Daoy (cell line): ENCODE data around the gene AURKB. TPM values are rescaled to one million over a fixed set of nuclear protein-coding genes. Genes with fewer than 3 reads are reported as not detected.
"Not testable (repeated sequence)": the region's sequence is repeated elsewhere in the genome, so short reads cannot be mapped to it uniquely, and the experiment has no call there.

Source experiments
- DNase-seq: peaks from one replicate; pipeline ENCODE4 v3.0.0-alpha.2; 2015; ENCODE audit warnings: low read depth
- total RNA-seq: library from RNA; depleted of rRNA; stranded (reverse); fragments of >200 nt; shearing (Covaris generic); gene quantifications from 2 replicates; pipeline ENCODE4 v1.2.3, GENCODE V29; 2014

Gene AURKB
- total RNA-seq, 1 experiment from 2014 or later, result 105 TPM

DNA sequence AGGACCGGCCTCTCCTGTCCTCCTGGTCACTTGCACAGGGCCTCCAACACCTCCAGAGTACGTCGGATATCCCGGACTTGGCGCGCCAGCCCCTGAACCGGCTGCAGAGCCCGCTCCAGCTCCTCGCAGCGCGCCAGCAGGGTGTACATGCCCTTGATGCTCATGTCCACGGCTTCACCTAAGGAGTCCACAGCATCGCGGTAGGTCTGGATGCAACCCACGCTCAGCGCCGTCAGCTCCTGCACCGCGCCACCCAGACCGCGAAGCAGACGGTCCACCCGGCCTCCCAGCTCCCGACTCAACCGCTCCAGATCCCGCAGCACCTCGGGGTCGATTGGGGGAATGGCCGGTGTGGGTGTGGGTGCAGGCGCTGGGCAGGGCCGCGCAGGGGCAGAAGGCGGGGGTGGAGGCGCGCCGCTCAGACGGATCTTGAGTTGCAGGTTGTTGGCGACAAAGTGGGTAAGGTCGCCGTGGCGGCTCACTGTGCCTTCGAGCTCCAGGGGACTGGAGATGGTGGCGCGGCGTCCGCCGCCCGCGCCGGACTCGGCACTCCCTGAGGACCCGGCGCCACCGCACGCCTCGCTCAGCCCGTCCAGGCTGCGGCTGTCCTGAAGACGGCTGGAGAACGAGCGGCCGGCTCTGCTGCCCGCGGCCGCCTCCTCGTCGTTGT lies 21.2 kb downstream of the AURKB start:
- DNase-seq, result no peak

DNA sequence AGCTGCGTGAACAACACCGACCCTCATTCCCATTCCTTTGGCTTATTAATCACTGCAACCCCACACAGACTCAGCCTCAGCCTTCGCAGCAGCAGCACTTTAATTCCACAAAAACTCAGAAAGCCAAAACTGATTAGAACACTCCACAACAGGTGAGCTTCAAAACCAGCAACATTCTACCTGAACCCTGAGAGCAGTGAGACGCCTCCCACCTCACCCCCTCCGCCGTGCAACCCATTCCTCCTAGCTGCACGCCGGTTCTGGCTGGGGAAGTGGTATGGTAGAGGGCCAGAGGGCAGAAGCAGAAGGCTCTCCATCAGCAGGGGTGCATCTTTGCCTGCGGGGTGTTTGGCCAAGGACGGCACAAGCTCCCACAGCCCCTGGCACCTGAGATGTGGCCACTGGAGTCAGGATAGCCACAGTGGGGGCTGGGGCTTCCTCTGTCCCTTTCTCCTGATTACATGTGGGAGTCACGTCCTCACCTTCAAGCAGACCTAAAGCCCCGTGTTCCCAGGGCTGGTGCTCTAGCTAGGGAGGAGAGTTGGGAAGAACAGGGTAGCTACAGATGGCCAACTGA lies 22.0 kb downstream of the AURKB start:
- no peak for DNase-seq

DNA sequence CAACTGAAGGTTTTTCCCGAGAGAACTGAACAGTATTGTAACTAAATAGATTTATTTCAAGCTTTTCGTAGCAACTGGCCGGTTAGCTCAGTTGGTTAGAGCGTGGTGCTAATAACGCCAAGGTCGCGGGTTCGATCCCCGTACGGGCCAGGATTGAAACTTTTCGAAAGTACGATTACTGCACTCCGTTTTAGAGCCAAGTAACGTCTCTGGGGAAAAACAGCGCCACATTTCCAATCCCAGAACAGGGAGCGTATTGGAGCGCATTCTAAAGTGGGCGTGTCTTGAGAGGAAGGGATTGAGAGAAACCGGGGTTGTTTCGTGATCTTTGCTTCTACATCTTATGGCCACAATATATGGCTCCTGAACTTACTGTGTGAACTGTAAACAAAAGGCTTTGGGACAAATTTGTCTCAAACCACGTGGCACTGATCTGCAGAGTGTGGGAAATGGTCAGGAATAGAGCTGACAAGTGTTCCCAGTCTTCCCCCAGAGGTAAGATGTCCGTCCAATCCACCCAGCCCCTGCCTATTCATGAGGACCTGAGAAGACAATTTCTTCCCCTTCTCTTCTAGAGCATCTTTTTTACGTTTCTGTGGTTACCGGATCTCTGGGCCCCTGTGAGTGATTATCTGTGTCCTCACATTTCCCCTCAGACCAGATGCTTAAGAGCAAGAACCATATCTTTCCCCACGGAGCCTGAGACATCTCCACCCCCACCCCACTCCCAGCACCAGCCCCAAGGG lies 22.7 kb downstream of the AURKB start:
- DNase-seq, result peak; percentile 96

DNA sequence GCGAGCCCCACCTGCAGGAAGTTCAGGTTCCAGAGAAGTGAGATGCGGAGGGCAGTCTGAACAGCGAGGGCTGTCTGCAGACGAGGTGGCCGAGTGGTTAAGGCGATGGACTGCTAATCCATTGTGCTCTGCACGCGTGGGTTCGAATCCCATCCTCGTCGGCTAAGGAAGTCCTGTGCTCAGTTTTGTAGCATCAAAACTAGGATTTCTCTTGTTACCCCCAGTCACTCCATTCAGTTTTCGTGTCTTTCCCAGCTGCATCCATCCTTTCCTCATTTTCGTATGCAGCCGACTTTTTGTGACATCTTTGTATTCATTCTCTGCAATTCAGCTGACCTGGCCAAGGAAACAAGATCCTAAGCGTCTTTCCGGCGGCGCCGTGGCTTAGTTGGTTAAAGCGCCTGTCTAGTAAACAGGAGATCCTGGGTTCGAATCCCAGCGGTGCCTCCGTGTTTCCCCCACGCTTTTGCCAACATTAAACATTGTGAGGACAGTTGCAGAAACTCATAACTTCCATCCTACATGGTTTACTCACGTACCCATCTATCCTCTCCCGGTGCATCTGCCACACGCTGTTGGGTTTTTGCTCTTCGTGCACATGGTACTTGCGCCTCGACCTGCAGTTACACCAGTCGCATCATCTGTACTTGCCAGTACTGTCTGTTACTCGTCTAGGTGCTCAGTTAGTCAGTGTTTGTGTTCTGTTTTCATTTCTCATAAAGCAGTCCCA lies 23.4 kb downstream of the AURKB start:
- DNase-seq, result peak; percentile 92

DNA sequence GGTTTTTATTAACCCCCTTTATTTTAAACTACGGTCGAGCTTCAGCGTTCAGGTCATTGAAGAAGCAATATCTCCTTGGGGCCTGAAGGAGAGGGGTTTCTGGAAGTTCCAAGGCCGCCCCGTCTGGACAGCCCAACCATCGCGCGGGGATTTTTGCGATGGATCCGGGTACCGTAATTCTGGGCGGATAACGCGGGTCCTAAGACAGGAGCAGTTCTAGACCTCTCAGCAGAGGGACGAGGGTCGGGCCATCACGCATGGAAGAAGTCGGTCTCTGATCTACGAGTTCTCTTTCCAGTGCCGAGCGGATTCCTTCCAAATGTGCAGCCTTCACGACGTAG lies 24.0 kb downstream of the AURKB start:
- DNase-seq, result no peak

DNA sequence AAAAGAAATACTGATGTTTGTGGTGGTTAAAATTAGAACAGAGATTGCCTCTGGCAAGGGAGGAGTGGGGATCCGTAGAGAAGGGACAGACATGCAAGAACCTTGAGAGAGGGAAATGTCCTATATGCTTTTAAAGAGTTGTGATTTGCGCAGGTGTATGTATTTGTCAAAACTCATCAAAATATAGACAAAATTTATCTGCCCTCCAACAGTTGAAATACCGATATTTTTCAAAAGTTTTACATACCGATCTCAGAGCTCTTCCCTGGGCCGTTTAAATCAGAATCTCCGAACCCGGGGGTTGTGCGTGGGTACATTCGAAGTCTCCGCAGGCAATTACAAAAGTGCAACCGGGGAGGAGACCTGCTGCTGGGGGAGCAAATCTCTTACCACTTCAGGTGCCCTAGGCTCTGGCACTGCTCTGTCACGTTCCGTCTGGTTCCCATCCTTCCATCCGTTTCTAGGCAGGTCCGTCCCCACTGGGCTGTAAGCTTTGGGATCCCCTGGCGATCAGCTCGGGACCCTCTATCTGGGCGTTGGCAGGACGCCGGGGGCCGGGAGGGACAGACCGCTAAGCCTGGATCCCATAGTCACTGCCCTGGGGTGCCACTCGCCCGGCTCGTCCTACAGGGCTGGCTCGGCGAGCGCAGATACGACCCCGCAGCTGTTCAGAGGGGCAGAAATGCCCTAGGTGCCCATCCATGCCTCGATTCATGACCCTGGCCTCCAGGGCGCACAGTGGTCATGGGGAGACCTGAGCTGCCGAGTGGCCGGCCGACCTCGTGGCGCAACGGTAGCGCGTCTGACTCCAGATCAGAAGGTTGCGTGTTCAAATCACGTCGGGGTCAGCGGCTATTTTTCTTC lies 24.6 kb downstream of the AURKB start:
- DNase-seq, result peak; percentile 85

DNA sequence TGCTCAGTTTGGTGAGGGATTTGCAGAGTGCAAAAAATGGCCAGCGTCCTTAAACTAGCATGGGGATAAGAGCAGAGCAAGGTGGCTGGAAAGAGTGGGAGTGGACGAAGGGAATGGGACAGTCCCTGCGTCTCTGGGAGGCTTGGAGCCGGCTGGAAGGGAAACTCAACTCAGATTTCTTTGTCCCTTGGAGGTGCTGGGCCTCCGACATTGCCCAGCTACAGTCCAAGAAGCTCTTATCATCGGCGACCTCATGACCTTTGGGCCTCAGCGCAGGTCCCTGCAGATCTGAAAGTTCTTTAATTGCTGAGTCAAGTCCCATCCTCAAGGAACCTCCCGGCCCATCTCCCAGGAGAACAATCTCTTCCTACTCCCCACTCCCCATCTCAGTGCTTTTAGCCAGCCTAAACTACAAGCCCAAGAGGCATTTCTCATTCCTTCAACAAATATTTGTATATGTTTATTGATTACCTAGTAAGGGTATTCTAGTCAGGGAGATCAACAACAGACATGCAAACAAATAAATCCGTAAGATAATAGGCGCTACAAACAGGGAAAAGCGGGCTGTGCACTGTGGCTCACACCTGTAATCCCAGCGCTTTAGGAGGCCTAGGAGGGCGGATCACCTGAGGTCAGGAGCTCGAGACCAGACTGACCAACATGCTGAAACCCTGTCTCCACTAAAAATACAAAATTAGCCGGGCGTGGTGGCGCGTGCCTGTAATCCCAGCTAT lies 33.2 kb downstream of the AURKB start:
- DNase-seq, result no peak

DNA sequence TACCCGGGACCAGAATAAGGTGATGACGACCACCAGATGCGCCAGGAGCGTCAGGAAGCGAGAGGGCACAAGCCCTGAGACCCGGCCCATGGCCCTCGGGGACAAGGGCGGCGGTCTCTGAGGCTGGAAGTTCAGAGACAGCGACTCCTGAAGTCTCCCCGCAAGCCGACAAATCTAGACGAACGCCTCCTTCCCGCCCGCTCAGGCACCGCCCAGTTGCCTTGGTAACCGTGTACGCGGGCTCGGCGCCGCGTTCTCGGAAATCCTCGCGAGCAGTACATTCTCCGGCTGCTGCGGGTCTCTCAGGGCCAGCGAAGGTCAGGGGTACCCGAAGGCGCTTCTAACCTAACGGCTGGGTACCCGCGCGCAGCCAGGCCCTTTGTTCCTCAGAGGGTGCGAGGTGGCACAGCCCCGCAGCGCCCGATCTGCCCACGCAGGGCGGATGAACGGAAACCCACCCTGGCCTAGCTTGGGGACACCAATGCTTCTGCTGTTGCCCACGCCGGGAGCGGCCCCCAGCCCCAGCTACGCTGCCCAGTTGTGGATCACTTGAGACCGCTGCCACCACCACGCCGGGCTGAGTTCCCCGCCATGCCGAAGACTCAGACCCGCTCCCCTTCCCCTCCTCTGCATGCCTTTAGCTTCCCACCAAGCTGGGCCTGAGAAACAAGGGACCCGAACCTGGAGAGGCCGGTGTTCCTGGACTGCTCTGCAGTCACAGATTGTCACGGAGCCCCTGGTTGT lies 34.0 kb downstream of the AURKB start, which contains the start of gene TMEM107:
TSS of gene TMEM107 (minus strand) at position 184 of the 744 bp plus-strand sequence. CDS start at position 90, 94 bp downstream.
- peak; percentile 86 for DNase-seq

DNA sequence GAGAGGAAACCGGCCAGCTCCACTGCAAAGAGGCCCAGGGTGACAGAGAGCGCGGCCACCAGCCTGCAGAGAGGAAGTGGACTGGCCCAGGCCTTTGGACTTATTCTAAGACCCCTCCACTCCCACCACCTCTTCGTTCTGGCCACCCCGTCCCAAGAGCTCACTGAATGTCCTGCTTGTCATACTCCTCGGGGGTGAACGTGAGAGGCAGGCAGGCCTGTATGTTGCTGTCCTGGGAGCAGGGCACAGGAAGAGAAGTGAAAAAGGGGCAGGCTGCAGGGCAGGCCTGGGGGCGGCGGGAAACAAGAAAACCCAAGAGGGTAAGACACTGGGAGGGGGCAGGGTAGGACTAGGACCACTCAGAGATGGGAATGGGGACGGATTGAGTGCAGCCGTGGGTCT lies 34.6 kb downstream of the AURKB start:
- DNase-seq, result no peak

DNA sequence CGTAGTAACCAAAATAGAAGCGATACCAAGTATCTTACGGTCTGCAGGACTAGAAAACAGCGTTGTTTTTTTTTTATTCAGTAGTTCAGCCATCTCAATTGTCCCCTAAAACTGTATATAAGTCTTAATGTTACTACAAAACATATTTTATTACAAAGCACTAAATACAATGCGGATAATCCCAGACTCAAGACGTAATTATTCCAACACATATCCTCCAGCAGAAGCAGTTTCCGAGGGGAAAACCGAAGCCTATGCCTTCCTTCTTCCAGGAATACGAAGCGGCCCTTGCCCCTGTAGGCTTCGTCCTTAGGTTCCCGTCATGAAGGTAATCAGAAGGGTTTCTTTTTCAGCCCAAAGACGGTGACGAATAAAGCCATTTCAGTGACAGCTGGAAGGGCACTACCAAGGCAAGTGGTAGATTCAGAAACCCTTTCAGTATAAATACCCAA lies 36.5 kb downstream of the AURKB start:
- no peak for DNase-seq

DNA sequence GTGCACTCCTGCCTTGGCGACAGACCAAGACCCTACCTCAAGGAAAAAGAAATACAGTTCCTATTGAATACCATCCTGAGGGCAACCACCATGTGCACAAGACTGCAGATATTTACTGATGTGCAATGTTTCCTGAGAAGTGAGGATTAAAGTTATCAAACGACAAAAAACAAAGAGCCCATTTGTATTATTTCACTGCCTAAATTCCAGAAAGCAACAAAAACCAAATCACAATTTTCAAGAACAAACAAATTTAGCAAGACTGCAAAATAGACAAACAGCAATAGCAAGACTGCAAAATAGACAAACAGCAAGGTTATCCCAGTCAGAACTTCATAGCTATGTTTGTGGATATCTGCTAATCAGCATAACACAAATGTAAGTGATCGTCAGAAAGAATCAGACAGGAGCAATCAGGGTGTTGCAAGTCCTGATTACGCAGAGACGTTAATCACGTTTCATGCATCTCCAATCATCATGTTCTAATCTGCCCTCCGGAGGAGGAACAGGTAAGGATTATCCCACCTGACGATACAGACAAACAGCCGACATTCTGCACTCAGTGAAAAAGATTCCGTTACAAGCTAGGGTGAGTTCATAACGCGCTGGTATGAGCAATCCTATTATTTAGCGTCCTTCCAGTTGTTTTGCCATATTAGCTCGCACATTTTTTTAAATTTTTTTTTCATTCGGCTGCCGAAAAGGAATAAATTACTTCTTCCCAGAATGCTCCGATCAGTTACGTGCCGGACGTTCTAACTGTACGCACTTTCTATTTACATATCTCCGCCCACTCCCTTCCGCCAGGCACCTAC lies 37.1 kb downstream of the AURKB start:
- DNase-seq, result peak; percentile 92

DNA sequence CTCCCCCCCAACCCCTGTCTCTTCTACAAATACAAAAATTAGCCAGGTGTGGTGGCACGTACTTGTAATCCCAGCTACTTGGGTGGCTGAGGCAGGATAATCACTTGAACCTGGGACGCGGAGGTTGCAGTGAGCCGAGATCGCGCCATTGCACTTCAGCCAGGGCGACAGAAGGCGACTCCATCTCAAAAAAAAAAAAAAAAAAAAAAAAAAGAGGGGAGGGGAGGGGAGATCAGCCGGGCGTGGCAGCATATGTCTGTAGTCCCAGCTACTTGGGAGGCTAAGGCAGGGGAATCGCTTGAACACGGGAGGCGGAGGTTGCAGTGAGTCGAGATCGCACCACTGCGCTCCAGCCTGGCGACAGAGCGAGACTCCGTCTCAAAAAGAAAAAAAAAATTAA lies 40.2 kb downstream of the AURKB start:
- not testable (repeated sequence) for DNase-seq

DNA sequence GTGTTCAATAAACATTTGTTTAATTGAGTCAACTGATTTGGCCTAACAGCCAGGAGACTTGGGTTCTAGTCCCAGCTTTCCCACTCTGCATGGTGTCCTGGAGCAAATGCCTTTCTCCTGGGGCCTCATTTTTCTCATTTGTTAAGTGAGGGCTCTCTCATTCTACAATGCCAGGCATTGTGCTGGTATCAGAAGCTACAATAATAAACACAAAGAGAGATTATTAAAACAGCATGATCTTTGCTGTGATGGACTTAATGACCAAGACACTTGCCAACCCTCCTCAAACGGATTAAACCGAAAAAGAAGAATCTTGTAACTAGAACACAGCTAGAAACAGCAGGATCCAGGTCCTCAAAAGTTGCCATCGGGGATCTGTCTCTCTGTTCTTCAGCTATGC lies 42.8 kb downstream of the AURKB start:
- DNase-seq, result no peak

DNA sequence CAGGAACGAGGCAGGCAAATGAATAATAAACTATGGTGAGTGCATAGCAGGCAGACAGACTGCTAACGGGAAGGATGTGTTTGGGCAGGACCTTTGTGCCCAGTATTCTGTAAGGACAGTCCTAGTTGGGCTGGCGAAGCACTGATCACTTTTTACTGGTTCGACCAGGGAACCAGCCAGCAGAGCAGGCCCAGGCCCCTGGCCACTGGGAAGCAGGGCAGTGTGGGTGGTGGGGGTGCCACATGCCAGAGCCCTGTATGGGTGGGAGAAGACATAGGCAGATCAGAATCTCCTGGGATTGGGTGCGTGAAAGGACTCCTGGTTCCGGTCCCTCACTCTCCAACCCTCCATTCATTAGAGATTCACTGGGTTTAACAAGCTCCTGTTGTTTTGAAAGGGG lies 43.6 kb downstream of the AURKB start:
- no peak for DNase-seq

DNA sequence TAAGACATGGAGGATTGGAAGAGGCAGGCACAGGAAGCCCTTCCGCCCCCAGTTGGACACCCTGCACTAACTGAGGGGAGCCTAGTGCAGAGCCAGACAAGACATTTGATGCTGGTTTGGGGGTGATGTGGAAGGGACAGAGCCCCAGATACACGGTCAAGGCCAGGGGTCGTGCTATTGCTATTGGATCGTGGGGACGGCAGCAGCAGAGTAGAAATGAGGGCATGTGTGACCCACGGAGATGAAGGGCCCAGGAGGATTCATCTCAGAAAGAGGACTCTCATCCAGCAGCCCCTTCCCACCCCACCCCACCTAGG lies 45.6 kb downstream of the AURKB start:
- DNase-seq, result no peak

DNA sequence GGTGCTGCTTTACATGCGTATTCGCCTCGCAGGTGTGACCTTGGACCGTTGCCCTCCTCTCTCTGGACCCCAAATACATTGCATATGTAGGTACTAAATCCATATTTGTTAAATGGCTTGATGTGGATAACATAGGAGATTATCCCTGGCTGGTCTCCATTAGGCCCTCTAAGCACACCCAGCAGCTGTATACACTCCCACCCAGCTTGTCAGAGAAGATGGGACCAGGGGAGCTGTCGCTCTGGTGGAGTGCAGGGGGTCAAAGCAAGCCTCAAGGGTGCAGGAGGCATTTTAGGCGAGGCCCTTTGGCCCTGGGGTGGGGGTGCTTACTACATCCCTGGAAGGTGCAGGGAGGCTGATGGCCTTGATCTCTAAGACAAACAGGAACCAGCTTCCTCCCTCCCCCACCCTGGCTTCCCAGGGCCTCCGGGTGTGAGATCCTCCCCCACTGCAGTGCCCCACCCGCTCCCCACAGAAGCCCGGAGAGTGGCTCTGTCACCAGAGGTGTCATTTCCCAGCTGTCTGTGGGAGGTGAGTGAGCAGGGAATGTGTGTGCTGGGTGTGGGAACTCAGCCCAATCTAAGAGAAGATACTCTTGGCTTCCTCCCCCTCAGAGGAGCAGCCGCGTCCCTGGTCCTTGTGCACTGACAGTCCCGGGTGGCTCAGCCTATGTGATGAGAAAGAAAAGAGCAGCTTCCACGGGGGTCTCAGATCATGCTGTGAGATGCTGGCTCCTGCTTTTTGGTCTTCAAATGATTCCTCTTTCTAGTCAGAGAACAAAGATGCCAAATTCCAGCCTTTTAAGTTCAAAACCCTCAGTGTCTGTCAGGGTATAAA lies 46.2 kb downstream of the AURKB start:
- peak; percentile 34 for DNase-seq

DNA sequence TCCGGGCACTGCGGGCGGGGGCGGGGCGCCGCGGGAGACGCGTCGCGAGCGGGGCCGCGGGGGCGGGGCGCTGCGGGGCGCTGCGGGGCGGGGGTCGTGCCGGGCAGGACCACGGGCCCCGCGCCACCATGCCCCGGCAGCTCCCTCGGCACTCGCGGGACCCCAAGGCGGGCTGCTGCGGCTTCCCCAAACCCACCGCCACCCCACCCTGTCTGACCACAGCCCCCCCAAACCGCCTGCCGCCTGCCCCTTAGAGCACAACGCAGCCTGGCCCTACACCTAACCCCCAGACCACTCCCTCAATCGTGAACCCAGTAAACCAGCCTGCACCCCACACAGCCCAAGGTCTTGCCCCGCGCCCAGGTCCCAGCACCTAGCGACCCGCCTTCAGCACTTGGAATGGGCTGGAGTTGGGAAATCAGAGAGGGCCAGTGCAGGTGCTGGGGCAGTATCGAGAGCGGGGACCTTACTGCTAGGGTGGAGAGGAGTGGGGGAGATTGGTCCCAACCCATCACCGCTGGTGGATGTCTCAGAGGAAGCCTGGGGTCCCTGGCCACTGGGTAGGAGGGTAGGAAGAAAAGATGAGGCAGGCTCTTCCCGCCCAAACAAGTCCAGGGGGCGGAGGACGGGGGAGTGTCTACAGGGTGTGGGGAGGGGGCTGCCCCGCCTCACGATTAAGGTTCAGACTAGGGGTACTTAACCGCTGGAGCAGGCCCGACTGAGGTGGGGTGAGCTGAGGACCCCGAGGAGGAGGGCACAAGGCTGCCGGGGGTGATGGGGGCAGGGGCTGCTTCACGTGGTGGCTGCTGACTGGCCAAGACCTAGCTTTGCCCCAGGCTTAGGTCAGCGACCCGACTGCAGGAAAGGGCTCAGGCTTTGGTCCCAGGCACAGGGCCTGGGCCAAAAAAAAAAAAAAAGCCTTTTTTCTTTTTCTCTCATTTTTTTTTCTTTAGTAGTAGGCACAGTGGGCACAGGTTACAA lies 47.1 kb downstream of the AURKB start:
- no peak for DNase-seq
